Left kidney (tissue), 2 donors: ENCODE results near the gene PRKD1. TPM values are rescaled to one million over a fixed set of nuclear protein-coding genes. Genes with fewer than 3 reads are reported as not detected.
"Not testable (repeated sequence)": the region's sequence is repeated elsewhere in the genome, so short reads cannot be mapped to it uniquely, and the experiment has no call there.

Experiments
- DNase-seq: peaks from one replicate; pipeline ENCODE4 v3.0.0-alpha.2; 2013
- polyA plus RNA-seq: library from polyadenylated mRNA; unstranded; fragments of 120-200 nt; gene quantifications from one replicate; pipeline ENCODE4 v1.2.1, GENCODE V29; 2013; ENCODE audit not compliant: insufficient read length

The PRKD1 gene
- polyA plus RNA-seq, 1 donor = 34.7 TPM

DNA sequence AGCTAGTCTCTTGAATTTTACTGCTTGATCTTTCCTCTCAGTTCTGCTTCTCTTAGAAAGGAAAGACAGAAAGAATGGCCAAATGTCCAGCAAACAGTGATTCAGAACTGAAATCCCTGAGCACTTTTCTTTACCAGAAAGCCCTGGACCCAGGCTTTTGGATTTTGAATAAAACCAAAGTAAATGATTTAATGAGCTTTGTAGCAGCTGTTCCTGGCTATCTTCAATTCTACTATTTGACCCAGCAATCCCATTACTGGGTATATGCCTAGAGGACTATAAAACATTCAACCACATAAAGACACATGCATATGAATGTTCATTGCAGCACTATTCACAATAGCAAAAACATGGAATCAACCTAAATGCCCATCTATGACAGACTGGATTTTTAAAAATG is 187.2 kb downstream of the PRKD1 start:
- no peak for DNase-seq

DNA sequence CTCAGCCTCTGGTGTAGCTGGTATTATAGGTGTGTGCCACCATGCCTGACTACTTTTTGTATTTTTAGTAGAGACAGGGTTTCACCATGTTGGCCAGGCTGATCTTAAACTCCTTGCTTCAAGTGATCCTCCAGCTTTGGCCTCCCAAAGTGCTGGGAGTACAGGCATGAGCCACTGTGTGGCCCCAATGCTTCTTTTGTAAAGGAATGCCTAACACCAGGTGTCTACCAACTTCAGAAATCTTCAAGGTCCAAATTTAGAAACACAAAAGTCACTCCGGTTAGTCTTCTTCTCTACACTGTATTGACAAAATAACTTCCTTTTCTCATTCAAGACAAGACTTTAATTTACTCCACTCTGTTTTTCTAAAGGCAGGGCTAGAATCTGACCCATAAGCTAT is 188.7 kb downstream of the PRKD1 start:
- DNase-seq = no peak

GRCh38 chr14:29738056-29738455 is 189.6 kb downstream of the PRKD1 start:
- DNase-seq = no peak

DNA sequence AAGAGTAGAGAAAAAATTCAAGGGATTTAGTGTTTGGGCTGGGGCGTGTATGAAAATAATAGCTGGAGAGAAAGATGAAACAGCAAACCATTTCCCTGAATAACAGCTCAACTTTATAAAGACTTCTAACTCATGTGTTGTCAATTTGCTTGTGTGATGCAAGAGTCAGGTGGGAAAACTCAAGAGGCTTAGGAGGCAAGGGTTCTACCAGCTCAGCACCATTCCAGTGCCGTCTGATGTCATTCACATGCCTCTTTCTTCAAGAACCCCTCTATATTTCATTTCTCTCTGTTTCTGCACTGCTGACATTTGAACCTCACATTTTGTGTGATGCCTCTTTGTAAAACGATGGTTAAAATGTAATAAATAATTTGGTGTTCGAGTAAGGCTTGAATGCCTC is 192.2 kb downstream of the PRKD1 start:
- no peak for DNase-seq

DNA sequence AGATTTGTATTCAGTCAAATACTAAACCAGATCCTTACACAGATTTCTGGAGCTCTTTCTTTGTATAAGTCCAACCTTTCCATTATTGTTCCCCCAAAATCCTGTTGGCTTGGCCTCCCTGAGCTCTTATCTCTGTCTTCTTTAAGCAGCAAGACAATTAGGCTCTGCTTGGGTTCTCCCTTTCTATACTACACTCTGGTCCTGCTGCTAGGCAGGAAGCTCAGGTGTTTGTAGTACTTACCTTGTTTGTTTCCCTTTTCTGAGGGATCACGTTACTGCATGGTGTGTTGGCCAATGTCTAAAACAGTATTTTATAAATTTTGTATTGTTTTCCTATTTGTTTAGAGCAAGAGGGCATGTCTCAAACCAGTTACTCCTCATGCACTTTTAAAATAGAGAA is 192.9 kb downstream of the PRKD1 start:
- DNase-seq = no peak

GRCh38 chr14:29726560-29727331 is 200.9 kb downstream of the PRKD1 start:
- not testable (repeated sequence) for DNase-seq

- DNase-seq = peak; percentile 54
Observed at GRCh38 chr14:29724991-29725390, 202.7 kb downstream of the PRKD1 start.

DNA sequence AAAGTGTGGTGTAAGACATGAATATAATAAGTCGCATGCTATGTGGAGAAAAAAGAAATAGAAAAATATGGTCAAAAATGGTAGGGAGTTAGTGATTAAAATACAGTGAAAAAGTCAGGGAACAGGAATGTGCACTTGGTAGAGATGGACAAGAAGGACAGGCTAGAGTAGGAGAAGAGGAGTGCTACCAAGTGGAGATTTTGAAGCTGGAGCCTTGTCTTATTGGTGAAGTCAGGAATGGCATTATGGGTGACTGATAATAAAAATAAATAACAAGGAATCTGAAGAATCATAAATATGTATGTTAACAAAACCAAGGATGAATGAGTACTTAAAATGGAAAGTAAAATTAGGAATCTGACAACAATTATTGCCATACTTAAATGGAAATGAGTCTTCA is 204.8 kb downstream of the PRKD1 start:
- DNase-seq = no peak

- no peak for DNase-seq
Observed at GRCh38 chr14:29721586-29721985, 206.1 kb downstream of the PRKD1 start.

- no peak for DNase-seq
Observed at GRCh38 chr14:29717901-29718300, 209.7 kb downstream of the PRKD1 start.

- DNase-seq = no peak
Observed at GRCh38 chr14:29716150-29716549, 211.5 kb downstream of the PRKD1 start.

- no peak for DNase-seq
Observed at GRCh38 chr14:29712601-29713000, 215.0 kb downstream of the PRKD1 start.

DNA sequence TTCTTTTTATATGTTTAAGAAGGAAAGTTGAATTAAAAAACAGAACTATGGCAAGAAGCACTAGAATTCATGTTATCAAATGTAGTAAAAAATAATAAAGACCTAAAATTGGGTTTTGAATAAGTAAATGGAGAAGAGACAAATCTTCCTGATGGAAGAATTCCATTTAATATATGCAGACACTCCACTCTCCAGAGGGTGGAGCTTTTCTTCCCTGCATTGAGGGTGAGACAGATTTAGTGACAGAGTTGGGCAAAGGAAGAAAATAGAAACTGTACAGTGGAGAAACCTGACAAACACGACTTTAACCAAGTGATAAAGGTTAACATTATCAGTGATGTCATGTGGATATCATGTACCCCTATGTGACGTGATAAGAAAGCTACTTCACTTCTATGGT is 217.6 kb downstream of the PRKD1 start:
- no peak for DNase-seq

- no peak for DNase-seq
Observed at GRCh38 chr14:29709490-29709889, 218.2 kb downstream of the PRKD1 start.

- no peak for DNase-seq
Observed at GRCh38 chr14:29706700-29707099, 220.9 kb downstream of the PRKD1 start.

DNA sequence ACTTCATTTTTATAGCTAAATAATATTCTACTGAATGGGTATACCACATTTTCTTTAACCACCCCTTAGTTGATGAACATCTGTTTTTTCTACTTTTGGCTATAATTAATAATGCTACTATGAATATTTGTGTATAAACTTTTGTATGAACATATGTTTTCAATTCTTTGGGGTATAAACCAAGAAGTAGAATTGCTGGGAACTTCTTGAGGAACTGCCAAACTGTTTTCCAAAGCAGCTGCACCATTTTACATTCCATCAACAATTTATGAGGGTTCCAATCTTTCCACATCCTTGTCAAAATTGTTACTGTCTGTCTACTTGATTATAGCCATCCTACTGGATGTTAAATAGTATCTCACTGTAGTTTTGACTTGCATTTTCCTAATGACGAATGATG is 221.8 kb downstream of the PRKD1 start:
- DNase-seq = no peak

DNA sequence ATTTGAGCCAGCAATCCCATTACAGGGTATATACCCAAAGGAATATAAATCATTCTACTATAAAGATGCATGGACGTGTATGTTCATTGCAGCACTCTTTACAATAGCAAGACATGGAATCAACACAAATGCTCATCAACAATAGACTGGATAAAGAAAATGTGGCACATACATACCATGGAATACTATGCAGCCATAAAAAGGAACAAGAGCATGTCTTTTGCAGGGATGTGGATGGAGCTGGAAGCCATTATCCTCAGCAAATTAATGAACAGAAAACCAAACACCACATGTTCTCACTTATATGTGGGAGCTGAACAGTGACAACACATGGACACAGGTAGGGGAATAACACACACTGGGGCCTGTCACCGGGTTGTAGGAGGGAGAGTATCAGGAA is 238.1 kb downstream of the PRKD1 start:
- DNase-seq = not testable (repeated sequence)

DNA sequence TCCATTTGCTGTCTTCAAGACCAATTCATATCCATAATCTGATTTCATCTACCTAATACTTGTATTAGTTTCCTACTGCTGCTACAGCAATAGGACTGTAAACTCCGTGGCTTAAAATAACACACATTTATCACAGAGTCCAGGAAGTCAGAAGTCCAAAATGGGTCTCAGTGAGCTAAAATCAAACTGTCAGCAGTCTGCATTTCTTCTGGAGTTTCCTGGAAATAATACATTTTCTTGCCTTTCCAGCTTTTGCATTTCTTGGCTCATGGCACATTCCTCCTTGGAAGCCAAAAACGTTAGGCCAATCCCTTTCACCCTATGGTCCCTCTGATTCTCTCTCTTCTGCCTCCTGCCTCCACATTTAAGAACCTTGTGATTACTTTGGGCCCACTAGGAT is 239.8 kb downstream of the PRKD1 start:
- DNase-seq = peak; percentile 6

- no peak for DNase-seq
Observed at GRCh38 chr14:29687071-29687765, 240.4 kb downstream of the PRKD1 start.

DNA sequence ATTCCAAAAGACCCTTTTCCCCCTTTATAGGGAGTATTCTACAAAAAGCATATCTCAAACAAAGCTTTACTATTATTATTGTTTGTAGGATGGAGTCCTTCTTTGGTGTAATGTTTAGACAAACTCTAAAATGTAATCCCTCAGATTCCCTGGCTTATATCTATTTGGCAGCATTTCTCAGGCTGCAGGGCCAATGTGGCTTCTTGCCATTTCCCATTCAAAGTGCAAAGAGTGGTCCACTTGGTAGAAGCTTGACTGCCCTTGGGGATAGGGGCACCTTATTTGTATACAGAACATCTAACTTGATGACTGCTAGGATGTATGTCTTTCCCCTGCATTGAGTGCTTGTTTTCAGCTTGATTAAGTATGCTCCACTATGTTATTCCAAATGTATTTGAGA is 242.7 kb downstream of the PRKD1 start:
- DNase-seq = no peak

DNA sequence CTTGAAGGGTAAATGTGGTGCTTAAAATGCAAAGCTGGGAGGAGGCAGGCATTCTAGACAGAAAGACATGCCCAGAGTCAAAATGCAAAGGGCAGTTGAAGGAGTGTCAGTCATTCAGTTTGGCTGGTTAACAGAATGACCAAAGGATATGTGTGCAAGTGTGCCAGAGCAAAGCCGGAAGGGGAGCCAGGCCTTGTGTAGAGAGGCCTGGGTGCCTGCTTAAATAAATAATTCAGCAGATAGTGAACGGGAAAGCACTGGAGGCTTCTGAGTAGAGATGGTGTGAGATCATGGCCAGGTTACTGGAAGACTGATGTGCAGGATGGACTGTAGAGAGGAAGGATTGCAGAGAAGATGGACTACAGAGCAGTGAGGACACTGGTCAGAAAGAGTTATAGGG is 244.9 kb downstream of the PRKD1 start:
- no peak for DNase-seq

- no peak for DNase-seq
Observed at GRCh38 chr14:29681316-29681715, 246.3 kb downstream of the PRKD1 start.

GRCh38 chr14:29674566-29675285 is 252.9 kb downstream of the PRKD1 start:
- no peak for DNase-seq
